ENCODE measurements around the gene CELF2. TPM values are rescaled to one million over a fixed set of nuclear protein-coding genes. Genes with fewer than 3 reads are reported as not detected.

The CELF2 gene
- total RNA-seq, 2 experiments from 2014 or later = 197 to 205 TPM

DNA sequence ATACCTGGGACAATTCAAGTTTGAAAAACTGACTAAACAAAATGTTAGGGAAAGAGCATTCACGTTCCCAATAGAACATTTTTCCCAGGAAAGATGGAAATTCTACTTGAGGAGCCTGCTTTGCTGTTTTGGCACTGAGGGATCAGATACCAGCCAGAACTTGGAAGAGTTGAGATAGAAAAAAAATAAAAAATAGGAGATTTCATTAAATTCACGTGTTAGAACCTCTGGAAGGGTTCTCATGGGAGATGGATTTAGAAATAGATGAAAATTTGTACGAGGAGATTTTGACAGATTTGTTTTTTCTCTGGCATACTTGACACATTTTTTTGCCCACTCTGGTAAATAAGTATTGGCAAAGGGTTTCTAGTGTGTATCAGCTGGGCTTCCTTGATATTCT lies 63.7 kb downstream of the CELF2 start:
- Histone ChIP-seq H3K9me3 (ENCODE audit: control insufficient read depth in 1 of 2, insufficient read depth in 1 of 2, low read length in 2 of 2) (no peaks in the 10 kb centered on the region), H3K4me1 (ENCODE audit: insufficient read depth, low read length) (no peaks in the 10 kb centered on the region), H3K36me3 (ENCODE audit: insufficient read depth, low read length) (no peaks in the 10 kb centered on the region), H3K27ac (ENCODE audit: low read depth in 1 of 2, low read length in 2 of 2) (no peak overlapping the region), H3K4me3 (ENCODE audit: low read length) (no peak overlapping the region), H3K27me3 (ENCODE audit: control insufficient read depth in 1 of 2, insufficient read depth in 2 of 2, low read length in 2 of 2) (no peaks in the 10 kb centered on the region)
- no peaks in the 10 kb centered on the region for H3K4me1 Mint-ChIP-seq (ENCODE audit: low read depth)
- no peak overlapping the region for H3K4me3 Mint-ChIP-seq
- no peak for DNase-seq
- TF ChIP-seq CTCF (IDR thresholded peaks at IDR 0.05) = no peak
- H3K36me3 Mint-ChIP-seq (ENCODE audit: low read depth) = no peaks in the 10 kb centered on the region
- intact Hi-C loops (cut with DNase I, micrococcal nuclease) = no loop called here
- H3K27me3 Mint-ChIP-seq = no peaks in the 10 kb centered on the region
- no peaks in the 10 kb centered on the region for H3K9me3 Mint-ChIP-seq
- no peak for ATAC-seq (ENCODE audit: poor library complexity)
- no peak overlapping the region for H3K27ac Mint-ChIP-seq
- ChIA-PET POLR2A (no interaction called here), CTCF (no interaction called here)

DNA sequence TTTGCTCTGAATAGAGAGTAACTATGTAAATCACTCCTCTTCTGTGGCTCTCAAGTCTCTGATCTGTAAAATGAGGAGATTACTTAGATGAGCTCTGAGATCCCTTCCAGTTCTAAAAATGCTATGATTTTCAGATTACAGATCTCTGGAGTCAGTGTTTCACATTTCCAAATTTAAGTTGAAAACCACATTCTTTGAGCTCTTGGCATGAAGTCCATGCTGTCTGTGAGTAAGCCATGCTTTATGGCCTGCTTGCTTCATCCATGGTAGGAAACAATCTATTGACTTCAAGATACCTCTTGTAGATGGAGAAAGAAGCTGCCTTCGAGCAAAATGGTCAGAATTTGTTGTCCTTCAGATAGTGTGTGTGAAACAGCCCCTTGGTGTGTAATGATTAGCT lies 64.9 kb downstream of the CELF2 start:
- Mint-ChIP-seq H3K27ac (no peak overlapping the region), H3K4me3 (no peak overlapping the region), H3K4me1 (ENCODE audit: low read depth) (no peaks in the 10 kb centered on the region), H3K9me3 (no peaks in the 10 kb centered on the region), H3K27me3 (no peaks in the 10 kb centered on the region), H3K36me3 (ENCODE audit: low read depth) (no peaks in the 10 kb centered on the region)
- POLR2A ChIA-PET = no interaction called here
- CTCF ChIA-PET = no interaction called here
- Histone ChIP-seq H3K36me3 (ENCODE audit: insufficient read depth, low read length) (no peaks in the 10 kb centered on the region), H3K9me3 (ENCODE audit: control insufficient read depth in 1 of 2, insufficient read depth in 1 of 2, low read length in 2 of 2) (no peaks in the 10 kb centered on the region), H3K4me1 (ENCODE audit: insufficient read depth, low read length) (no peaks in the 10 kb centered on the region), H3K27me3 (ENCODE audit: control insufficient read depth in 1 of 2, insufficient read depth in 2 of 2, low read length in 2 of 2) (no peaks in the 10 kb centered on the region), H3K27ac (ENCODE audit: low read depth in 1 of 2, low read length in 2 of 2) (no peak overlapping the region), H3K4me3 (ENCODE audit: low read length) (no peak overlapping the region)
- intact Hi-C loops (cut with DNase I, micrococcal nuclease) = no loop called here
- DNase-seq (no peak), ATAC-seq (ENCODE audit: poor library complexity) (no peak)
- TF ChIP-seq CTCF (IDR thresholded peaks at IDR 0.05) = no peak

DNA sequence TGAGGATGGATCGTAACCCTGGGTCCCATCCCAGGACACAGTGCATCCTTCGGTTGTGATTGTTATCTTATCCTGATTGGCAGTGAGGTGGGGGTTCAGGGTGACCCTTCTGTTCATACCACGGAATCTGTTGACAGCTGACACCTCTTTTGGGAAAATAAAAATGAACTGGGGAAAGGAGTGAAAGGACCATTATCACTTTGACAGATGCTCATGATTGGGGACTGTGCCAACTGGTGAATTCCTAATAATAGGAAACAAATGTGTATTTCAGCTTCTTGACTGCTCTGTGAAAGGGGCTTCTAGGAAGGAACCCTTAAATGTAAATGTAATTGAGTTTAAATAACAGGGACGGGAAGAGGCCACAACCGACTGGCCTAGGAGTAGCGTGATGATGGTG lies 65.4 kb downstream of the CELF2 start:
- no peak overlapping the region for H3K4me3 ChIP-seq (ENCODE audit: low read length)
- no peaks in the 10 kb centered on the region for H3K9me3 ChIP-seq (ENCODE audit: control insufficient read depth in 1 of 2, insufficient read depth in 1 of 2, low read length in 2 of 2)
- TF ChIP-seq CTCF (IDR thresholded peaks at IDR 0.05) = no peak
- Mint-ChIP-seq H3K27ac (no peak overlapping the region), H3K4me1 (ENCODE audit: low read depth) (no peaks in the 10 kb centered on the region), H3K4me3 (no peak overlapping the region), H3K9me3 (no peaks in the 10 kb centered on the region), H3K27me3 (no peaks in the 10 kb centered on the region), H3K36me3 (ENCODE audit: low read depth) (no peaks in the 10 kb centered on the region)
- ChIA-PET CTCF (interaction anchor here (0.7 kb wide), 1 partner anchor 143 kb away, joined by 3 read pairs; no protein-coding TSS in a partner anchor), POLR2A (no interaction called here)
- intact Hi-C loops (cut with DNase I, micrococcal nuclease) = no loop called here
- peaks cover 1% of the 10 kb centered on the region for H3K4me1 ChIP-seq (ENCODE audit: insufficient read depth, low read length)
- no peaks in the 10 kb centered on the region for H3K27me3 ChIP-seq (ENCODE audit: control insufficient read depth in 1 of 2, insufficient read depth in 2 of 2, low read length in 2 of 2)
- no peaks in the 10 kb centered on the region for H3K36me3 ChIP-seq (ENCODE audit: insufficient read depth, low read length)
- H3K27ac ChIP-seq (ENCODE audit: low read depth in 1 of 2, low read length in 2 of 2) = no peak overlapping the region
- DNase-seq (no peak), ATAC-seq (ENCODE audit: poor library complexity) (no peak)
